Measurements from ENCODE around the gene LRP10. TPM values are rescaled to one million over a fixed set of nuclear protein-coding genes. Genes with fewer than 3 reads are reported as not detected.
"Not testable (repeated sequence)": the region's sequence is repeated elsewhere in the genome, so short reads cannot be mapped to it uniquely, and the experiment has no call there.

Gene LRP10
- total RNA-seq, 4 donors from 2014 or later: 31.1 to 109 (median 60.1) TPM

GRCh38 chr14:22856428-22856827 lies 15.1 kb upstream of the LRP10 start:
- no peak for ATAC-seq
- H3K4me3 ChIP-seq: no peak overlapping the region
- no peaks in the 10 kb centered on the region for H3K9me3 ChIP-seq
- no peak overlapping the region for H3K27ac ChIP-seq
- in situ Hi-C loops (cut with MboI; ENCODE audit: low sequenced_read_pairs in 4 of 4) (loop anchor here (5.0 to 25.0 kb wide), 4 partner anchors 34 to 469 kb away; no protein-coding TSS in a partner anchor), intact Hi-C loops (cut with DNase I; ENCODE audit: low total_unique reads) (no loop called here)
- H3K36me3 ChIP-seq: no peaks in the 10 kb centered on the region
- H3K4me1 ChIP-seq: peaks cover 8% of the 10 kb centered on the region in 2 donors
- DNase-seq: no peak
- TF ChIP-seq POLR2A (IDR thresholded peaks at IDR 0.05): no peak
- TF ChIP-seq, protein P1, sequence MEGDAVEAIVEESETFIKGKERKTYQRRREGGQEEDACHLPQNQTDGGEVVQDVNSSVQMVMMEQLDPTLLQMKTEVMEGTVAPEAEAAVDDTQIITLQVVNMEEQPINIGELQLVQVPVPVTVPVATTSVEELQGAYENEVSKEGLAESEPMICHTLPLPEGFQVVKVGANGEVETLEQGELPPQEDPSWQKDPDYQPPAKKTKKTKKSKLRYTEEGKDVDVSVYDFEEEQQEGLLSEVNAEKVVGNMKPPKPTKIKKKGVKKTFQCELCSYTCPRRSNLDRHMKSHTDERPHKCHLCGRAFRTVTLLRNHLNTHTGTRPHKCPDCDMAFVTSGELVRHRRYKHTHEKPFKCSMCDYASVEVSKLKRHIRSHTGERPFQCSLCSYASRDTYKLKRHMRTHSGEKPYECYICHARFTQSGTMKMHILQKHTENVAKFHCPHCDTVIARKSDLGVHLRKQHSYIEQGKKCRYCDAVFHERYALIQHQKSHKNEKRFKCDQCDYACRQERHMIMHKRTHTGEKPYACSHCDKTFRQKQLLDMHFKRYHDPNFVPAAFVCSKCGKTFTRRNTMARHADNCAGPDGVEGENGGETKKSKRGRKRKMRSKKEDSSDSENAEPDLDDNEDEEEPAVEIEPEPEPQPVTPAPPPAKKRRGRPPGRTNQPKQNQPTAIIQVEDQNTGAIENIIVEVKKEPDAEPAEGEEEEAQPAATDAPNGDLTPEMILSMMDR (IDR thresholded peaks at IDR 0.05 in 4 of 5, conservative IDR thresholded peaks at IDR 0.05 in 1 of 5): no peak
- H3K27me3 ChIP-seq: no peaks in the 10 kb centered on the region

DNA sequence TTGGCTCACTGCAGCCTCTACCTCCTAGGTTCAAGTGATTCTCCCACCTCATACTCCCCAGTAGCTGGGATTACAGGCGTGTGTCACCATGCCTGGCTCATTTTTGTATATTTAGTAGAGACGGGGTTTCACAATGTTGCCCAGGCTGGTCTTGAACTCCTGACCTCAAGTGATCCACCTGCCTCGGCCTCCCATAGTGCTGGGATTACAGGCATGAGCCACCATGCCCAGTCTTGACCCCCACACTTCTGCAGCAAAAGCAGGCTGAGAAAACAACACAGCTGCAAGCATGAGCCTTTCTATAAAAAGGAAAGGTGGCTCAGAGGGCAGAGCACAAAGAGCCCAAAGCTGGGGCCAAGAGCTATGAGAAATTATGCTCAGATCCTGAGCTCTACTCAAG lies 11.2 kb upstream of the LRP10 start:
- DNase-seq: not testable (repeated sequence)

DNA sequence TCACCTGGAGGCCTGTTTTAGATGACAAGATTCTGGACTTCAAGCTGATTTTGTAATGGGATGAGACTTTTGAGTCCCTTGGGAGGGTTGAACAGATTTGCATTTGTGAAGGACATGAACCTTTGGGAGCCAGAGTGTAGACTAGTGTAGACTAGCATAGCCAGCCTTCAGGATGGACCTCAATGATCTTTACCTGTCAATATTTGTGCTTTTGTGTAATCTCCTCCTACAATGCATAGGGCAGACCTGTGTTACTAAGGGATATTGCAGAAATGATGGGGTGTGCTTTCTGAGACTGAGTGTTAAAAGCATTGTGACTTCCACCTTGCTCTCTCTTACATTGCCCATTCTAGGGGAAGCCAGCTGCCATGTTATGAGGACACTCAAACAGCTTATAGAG lies 9.9 kb upstream of the LRP10 start:
- no peaks in the 10 kb centered on the region for H3K27me3 ChIP-seq
- no peak overlapping the region for H3K4me3 ChIP-seq
- intact Hi-C loops (cut with DNase I; ENCODE audit: low total_unique reads) (no loop called here), in situ Hi-C loops (cut with MboI; ENCODE audit: low sequenced_read_pairs in 4 of 4) (loop anchor here in 3 of 4 donors (25.0 kb wide), 2 partner anchors 299 to 474 kb away; no protein-coding TSS in a partner anchor)
- no peak for ATAC-seq
- H3K4me1 ChIP-seq: no peaks in the 10 kb centered on the region
- no peak for DNase-seq
- no peak for TF ChIP-seq POLR2A (IDR thresholded peaks at IDR 0.05)
- TF ChIP-seq, protein P1 (IDR thresholded peaks at IDR 0.05 in 4 of 5, conservative IDR thresholded peaks at IDR 0.05 in 1 of 5): no peak
- no peaks in the 10 kb centered on the region for H3K9me3 ChIP-seq
- H3K27ac ChIP-seq: no peak overlapping the region
- no peaks in the 10 kb centered on the region for H3K36me3 ChIP-seq

More for the DNA sequence above, 11.2 kb upstream of the LRP10 start:
- in situ Hi-C loops (cut with MboI; ENCODE audit: low sequenced_read_pairs in 4 of 4): loop anchor here in 3 of 4 donors (25.0 kb wide), 2 partner anchors 298 to 473 kb away; no protein-coding TSS in a partner anchor
- H3K4me1 ChIP-seq; H3K36me3 ChIP-seq; H3K27ac ChIP-seq; H3K27me3 ChIP-seq; intact Hi-C loops (cut with DNase I; ENCODE audit: low total_unique reads); H3K9me3 ChIP-seq; ATAC-seq; H3K4me3 ChIP-seq: not testable (repeated sequence)

GRCh38 chr14:22864979-22865378 lies 6.6 kb upstream of the LRP10 start:
- in situ Hi-C loops (cut with MboI; ENCODE audit: low sequenced_read_pairs in 4 of 4): loop anchor here in 3 of 4 donors (25.0 kb wide), 2 partner anchors 303 to 478 kb away; no protein-coding TSS in a partner anchor

GRCh38 chr14:22865424-22866405 lies 5.8 kb upstream of the LRP10 start:
- Histone ChIP-seq H3K27me3 (no peaks in the 10 kb centered on the region), H3K4me3 (no peak overlapping the region), H3K9me3 (no peaks in the 10 kb centered on the region), H3K27ac (no peak overlapping the region), H3K4me1 (peaks cover 5 to 8% of the 10 kb centered on the region in 2 donors), H3K36me3 (no peaks in the 10 kb centered on the region)
- TF ChIP-seq POLR2A (IDR thresholded peaks at IDR 0.05): no peak
- TF ChIP-seq, protein P1 (IDR thresholded peaks at IDR 0.05 in 4 of 5, conservative IDR thresholded peaks at IDR 0.05 in 1 of 5): no peak
- in situ Hi-C loops (cut with MboI; ENCODE audit: low sequenced_read_pairs in 4 of 4): loop anchor here in 3 of 4 donors (25.0 kb wide), 2 partner anchors 303 to 478 kb away; no protein-coding TSS in a partner anchor
- no peak for ATAC-seq
- intact Hi-C loops (cut with DNase I; ENCODE audit: low total_unique reads): no loop called here
- no peak for DNase-seq

More at GRCh38 chr14:22864979-22865378, 6.6 kb upstream of the LRP10 start:
- Histone ChIP-seq H3K27me3 (no peaks in the 10 kb centered on the region), H3K9me3 (no peaks in the 10 kb centered on the region), H3K4me1 (peaks cover 0 to 1% of the 10 kb centered on the region in 2 donors), H3K27ac (no peak overlapping the region), H3K36me3 (no peaks in the 10 kb centered on the region), H3K4me3 (no peak overlapping the region)
- ATAC-seq (no peak), DNase-seq (no peak)
- intact Hi-C loops (cut with DNase I; ENCODE audit: low total_unique reads): no loop called here
- no peak for TF ChIP-seq POLR2A (IDR thresholded peaks at IDR 0.05)
